Subcutaneous adipose tissue (tissue), 4 donors: ENCODE measurements around the gene CAMSAP1. TPM values are rescaled to one million over a fixed set of nuclear protein-coding genes. Genes with fewer than 3 reads are reported as not detected.

Experiments used
- total RNA-seq, 4 donors: library from RNA; depleted of rRNA; stranded (reverse); fragments of >200 nt; gene quantifications; one replicate each; pipeline ENCODE4 v1.1.0, GENCODE V29; 2016
- TF ChIP-seq, protein P1 (sequence below): fragments of 450-650 bp; IDR thresholded peaks from one replicate; pipeline ENCODE4 v1.5.1; 2016; ENCODE audit warnings: low read depth, mild to moderate bottlenecking, control low read depth, antibody characterized with exemption, moderate library complexity

CAMSAP1 gene
- total RNA-seq, 4 donors from 2014 or later: 23.6 to 35.0 (median 24.1) TPM

DNA sequence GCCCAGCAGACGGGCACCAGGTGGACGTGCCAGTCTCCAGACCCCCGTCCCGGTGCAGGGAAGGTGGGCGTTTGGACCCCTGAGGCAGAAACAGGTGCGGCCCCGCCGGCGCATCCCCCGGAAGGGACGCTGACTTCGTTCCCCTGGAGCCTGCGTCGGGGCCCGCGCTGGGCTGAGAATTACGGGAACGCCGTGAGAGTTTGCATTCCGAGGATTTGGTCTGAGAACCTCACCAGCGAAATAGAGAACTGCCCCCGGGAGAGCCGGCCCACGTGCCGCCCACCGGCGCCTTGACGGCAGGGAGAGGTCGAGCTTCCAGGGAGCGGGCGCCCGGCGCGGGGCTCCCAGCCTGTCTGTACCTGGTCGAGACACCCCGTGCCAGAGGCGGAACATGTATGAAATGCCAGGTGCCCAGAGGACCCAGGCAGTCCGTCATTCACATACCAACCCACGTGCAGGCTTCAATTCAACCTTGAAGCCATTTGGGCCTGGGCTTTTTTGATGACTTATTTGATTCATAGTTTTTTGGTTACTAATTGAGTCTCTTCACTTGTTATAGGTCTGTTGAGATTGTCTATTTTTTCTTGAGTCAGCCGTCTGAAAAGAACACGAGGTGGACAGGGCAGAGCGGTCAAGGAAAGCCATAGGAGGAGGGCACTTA lies 877 bp upstream of the CAMSAP1 start:
- TF ChIP-seq, protein P1, sequence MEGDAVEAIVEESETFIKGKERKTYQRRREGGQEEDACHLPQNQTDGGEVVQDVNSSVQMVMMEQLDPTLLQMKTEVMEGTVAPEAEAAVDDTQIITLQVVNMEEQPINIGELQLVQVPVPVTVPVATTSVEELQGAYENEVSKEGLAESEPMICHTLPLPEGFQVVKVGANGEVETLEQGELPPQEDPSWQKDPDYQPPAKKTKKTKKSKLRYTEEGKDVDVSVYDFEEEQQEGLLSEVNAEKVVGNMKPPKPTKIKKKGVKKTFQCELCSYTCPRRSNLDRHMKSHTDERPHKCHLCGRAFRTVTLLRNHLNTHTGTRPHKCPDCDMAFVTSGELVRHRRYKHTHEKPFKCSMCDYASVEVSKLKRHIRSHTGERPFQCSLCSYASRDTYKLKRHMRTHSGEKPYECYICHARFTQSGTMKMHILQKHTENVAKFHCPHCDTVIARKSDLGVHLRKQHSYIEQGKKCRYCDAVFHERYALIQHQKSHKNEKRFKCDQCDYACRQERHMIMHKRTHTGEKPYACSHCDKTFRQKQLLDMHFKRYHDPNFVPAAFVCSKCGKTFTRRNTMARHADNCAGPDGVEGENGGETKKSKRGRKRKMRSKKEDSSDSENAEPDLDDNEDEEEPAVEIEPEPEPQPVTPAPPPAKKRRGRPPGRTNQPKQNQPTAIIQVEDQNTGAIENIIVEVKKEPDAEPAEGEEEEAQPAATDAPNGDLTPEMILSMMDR: no peak

DNA sequence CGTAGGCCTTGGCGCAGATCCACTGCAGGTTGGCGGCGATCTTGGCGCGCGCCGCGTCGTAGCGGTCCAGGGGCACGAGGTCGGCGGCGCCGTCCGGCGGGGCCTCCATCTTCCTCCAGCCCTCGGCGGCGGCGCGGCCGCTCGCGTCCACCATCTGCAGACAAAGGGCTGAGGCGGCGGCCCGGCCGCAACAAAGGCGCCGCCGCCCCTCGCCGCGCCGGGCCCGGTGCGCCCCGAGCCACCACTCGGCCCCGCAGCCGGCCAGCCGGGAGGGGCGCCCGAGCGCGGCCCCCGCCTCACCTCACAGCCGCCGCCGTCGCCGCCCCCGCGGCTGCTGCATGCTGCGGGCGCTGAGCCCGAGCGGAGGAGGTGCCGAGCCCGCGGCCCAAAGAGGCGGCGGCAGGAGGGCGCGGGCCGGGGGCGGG lies 328 bp downstream of the CAMSAP1 start:
- TF ChIP-seq, protein P1: no peak

DNA sequence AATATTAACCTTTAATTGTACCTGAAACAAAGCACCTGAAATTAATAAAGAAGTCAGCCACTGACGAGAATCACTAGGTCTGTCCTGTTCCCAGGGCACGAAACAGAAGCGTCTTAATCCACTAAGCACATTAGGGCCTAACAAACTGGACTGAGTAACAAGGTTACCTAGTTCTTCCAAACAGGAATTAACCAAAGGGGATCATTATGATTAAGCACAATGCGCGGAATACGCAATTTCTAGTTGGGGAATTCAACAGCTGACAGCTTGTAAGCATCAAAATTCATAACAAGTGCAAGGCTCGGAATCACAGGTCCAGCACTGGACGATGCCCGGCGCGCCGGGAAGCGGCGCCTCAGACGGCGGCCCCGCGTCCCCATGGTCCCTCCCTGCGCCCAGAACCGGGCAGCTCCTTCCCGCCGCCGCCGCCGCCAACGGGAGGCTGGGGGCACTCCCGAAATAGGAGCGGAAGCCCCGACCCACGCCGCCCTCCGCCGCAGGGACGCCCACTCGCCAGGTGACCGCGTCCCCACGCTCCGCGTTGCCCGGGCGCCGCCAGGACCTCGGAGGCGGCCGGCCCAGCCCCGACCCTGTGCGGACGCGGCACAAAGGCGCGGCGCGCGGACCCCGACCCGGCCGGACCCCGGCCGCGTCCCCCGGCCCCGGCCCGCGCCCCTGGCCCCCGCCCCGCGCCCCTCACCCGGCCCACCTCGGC lies 898 bp downstream of the CAMSAP1 start:
- TF ChIP-seq, protein P1: no peak

DNA sequence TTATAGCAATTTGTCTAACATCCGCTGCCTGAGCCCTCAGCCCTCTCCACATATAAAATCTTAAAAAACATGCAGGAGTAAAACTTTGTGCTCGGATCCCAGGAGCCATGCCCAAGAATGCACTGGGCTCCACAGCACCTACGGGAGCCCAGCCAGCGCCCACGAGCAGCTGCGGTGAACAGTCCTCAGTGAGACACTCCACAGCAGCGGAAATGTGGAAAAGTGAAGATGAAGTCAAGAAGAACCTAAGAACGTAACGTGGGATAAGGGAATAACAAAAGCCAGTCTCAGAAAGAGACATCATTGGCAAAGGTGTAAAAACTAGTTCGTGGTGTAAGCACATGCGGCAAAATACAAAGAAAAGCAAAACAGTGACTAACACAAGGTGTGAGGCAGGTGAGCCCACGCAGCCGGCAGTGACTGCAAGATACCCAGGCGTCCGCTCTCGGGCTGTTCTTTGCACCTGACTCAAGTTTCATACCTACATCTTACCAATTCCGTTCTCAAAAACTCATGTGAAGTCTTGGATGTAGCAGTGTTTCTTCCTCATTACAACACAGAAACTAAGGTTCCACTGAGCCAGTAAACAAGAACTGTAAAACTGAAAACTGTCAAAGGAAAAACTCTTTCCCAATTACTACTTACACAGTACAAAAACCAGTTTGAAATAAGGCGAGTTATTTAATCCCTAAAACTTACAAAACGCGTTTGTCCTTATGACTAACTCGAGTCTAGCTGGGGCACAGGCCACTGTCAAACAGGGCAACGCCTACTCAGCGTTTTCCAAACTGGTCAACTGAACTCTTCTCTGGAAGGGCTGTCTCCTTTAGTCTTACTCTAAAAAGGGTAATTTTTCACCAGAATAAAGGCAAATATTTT lies 1.7 kb downstream of the CAMSAP1 start:
- TF ChIP-seq, protein P1: no peak

DNA sequence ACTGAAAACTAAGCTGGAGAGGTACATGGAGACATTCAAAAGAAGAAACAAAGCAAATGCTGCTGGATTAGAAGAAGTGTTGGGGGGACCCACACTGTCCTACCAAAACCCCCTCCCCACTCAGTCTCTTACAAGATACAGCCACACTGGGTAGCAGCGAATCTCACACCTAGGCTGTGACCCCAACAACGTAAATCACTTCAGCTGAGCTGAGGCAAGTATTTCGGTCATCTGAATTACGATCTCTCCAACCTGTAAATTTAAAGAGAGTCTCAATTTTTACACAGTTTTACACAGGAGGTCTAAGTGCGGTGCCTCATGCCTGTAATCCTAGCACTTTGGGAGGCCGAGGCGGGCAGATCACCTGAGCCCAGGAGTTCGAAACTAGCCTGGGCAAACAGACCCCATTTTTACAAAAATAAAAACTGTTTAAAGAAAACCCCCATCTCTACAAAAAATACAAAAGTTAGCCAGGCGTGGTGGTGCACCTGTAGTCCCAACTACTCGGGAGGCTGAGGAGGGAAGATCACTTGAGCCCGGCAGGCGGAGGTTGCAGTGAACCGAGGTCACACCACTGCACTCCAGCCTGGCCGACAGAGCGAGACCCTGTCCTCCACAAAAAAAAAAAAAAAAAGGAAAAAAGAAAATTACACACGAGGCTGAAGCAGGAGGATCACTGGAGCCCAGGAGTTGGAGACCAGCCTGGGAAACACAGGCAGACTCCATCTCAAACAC lies 3.4 kb downstream of the CAMSAP1 start:
- TF ChIP-seq, protein P1: no peak

DNA sequence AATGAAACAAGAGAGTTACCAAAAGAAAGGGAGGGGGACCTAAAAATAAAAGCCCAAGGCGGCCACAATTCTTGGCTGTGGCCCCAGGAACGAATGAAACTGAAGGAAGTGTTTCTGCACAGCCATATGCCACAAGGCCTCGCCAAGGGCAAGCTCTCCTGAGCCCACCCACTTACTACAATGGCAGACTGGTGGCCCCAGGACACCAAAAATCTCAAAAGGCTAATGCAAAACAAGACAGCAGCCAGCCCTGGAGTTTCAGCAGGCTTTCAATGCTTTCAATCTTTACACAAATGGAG lies 4.0 kb downstream of the CAMSAP1 start:
- TF ChIP-seq, protein P1: no peak
